ENCODE results near the gene MADD. TPM values are rescaled to one million over a fixed set of nuclear protein-coding genes. Genes with fewer than 3 reads are reported as not detected.

MADD gene
- polyA plus RNA-seq, 1 donor: 33.7 TPM

- DNase-seq: no peak
Measured at GRCh38 chr11:47253660-47254059, 16.3 kb upstream of the MADD start.

DNA sequence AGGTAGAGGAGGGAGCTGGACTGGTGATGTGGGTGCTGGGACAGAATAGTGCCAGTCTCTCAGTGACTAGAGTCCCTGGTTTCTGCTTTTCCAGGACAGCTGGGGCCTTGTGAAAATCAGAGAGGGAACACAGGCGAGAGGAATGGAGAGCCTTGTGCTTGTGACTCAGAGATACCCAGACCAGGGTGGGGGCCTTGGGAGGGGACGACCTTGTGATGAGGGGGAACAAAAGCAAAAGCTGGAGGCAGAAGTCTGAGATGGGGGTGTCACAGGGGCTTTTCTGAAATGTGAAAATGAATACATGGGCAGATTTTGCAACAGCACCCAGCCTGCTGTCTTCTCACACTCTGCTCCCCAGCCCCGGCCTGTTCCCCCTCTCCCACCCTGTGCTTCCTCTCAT lies 15.5 kb upstream of the MADD start:
- DNase-seq: no peak

DNA sequence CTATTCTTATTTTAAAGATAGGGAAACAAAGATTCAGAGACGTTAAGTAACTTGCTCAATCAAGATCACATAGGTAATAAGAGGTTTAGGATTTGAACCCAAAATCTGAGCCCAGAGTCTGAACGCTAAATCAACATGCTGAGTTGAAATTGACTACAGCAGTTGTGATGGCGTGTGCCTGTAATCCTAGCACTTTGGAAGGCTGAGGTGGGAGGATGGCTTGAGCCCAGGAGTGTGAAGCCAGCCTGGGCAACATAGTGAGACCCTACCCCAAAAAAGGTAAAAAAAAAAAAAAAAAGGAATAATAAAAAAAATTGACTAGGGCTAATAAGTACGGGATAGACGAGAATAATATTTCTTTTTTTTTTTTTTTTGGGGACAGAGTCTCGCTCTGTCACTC lies 13.6 kb upstream of the MADD start:
- no peak for DNase-seq

GRCh38 chr11:47257177-47257516 lies 12.8 kb upstream of the MADD start:
- no peak for DNase-seq

GRCh38 chr11:47257517-47258316 lies 12.2 kb upstream of the MADD start, which contains the start of gene NR1H3:
NR1H3 (plus strand) TSS chr11:47257996; CDS start chr11:47259217, 1,221 bp downstream.
- no peak for DNase-seq

- no peak for DNase-seq
Measured at GRCh38 chr11:47258317-47258902, 11.5 kb upstream of the MADD start.

- DNase-seq: no peak
Measured at GRCh38 chr11:47259232-47259977, 10.5 kb upstream of the MADD start.

DNA sequence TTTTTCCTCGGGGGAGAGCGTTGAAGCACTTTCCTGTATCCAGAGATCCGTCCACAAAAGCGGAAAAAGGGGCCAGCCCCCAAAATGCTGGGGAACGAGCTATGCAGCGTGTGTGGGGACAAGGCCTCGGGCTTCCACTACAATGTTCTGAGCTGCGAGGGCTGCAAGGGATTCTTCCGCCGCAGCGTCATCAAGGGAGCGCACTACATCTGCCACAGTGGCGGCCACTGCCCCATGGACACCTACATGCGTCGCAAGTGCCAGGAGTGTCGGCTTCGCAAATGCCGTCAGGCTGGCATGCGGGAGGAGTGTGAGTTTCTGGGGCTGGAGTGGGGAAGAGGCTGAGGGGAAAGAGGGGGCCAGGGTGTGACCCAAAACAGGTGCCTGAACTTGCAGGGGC lies 9.6 kb upstream of the MADD start:
- no peak for DNase-seq

DNA sequence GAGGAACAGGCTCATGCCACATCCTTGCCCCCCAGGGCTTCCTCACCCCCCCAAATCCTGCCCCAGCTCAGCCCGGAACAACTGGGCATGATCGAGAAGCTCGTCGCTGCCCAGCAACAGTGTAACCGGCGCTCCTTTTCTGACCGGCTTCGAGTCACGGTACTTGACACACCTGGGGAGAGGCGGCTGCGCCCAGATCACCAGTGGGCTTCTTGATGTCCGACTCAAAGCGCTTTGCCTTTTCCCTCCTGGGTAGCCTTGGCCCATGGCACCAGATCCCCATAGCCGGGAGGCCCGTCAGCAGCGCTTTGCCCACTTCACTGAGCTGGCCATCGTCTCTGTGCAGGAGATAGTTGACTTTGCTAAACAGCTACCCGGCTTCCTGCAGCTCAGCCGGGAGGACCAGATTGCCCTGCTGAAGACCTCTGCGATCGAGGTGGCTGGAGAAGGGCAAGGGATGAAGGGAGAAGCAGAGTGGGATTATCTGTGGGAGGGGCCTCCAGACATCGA lies 8.6 kb upstream of the MADD start:
- no peak for DNase-seq

- DNase-seq: no peak
Measured at GRCh38 chr11:47264119-47264518, 5.8 kb upstream of the MADD start.

DNA sequence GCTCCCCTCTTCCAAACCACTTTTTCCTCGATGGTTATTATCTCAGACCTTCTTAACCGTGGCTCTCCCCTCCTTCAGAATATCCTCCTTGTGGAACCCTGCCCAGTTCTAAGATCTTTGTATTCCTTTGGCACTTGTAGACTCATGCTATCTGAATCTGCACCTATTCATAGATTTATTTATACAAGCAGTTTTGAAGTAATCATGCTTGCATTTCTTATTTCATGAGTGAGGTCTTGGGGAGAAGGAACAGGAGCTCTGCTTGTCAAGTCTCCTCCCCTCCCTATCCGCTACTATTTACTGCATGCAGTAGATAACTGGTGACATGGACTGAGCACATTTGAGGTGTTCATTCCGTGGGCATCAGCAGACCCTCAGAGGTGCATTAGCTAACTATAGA lies 5.4 kb upstream of the MADD start:
- DNase-seq: no peak

DNA sequence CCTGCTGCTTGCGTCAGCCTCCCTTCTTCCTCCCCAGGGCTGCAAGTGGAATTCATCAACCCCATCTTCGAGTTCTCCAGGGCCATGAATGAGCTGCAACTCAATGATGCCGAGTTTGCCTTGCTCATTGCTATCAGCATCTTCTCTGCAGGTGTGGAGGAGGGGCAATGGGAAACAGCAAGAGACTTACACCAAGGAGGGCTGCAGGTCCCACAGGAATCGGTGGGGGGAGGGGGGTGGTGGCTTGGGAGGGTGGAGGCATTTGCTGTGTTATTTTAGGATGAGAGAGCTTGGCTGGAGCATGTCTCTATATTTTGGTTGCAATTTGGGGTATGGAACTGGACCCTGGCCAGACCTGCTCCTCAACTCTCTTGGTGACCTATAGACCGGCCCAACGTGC lies 2.1 kb upstream of the MADD start:
- no peak for DNase-seq

DNA sequence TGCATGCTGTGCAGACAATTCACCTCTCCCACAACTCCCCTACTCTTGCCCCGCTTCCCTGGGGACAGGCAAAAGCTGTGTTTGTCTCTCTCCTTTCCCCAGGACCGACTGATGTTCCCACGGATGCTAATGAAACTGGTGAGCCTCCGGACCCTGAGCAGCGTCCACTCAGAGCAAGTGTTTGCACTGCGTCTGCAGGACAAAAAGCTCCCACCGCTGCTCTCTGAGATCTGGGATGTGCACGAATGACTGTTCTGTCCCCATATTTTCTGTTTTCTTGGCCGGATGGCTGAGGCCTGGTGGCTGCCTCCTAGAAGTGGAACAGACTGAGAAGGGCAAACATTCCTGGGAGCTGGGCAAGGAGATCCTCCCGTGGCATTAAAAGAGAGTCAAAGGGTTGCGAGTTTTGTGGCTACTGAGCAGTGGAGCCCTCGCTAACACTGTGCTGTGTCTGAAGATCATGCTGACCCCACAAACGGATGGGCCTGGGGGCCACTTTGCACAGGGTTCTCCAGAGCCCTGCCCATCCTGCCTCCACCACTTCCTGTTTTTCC lies 1.4 kb upstream of the MADD start:
- DNase-seq: no peak

- peak; percentile 89 for DNase-seq
Measured at GRCh38 chr11:47269002-47269828, 718 bp upstream of the MADD start.

- DNase-seq: no peak
Measured at GRCh38 chr11:47270331-47271271, 668 bp downstream of the MADD start.

- no peak for DNase-seq
Measured at GRCh38 chr11:47271328-47271727, 1.4 kb downstream of the MADD start.

- DNase-seq: no peak
Measured at GRCh38 chr11:47271961-47272661, 2.2 kb downstream of the MADD start.

GRCh38 chr11:47272706-47273105 lies 2.8 kb downstream of the MADD start:
- DNase-seq: no peak

- no peak for DNase-seq
Measured at GRCh38 chr11:47274495-47275235, 4.7 kb downstream of the MADD start.

DNA sequence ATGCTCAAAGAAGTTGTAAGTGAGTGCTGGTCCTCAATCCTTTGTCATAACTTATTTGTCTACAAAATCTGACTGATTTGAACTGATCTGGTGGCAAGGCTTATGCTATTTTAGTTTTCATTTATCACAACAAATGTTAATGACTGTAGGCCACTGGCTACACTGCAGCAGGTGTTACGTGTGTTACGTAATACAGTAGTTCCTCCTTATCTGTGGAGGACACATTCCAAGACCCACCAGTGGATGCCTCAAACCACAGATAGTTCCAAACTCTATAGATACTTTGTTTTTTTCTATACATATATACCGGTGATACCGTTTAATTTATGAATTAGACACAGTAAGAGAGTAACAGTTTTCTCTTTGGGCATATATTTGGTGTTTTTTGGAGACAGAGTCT lies 7.0 kb downstream of the MADD start:
- no peak for DNase-seq

Measured in hindlimb muscle (tissue), 1 donor.